ENCODE data around the gene RCCD1.

RCCD1 gene

DNA sequence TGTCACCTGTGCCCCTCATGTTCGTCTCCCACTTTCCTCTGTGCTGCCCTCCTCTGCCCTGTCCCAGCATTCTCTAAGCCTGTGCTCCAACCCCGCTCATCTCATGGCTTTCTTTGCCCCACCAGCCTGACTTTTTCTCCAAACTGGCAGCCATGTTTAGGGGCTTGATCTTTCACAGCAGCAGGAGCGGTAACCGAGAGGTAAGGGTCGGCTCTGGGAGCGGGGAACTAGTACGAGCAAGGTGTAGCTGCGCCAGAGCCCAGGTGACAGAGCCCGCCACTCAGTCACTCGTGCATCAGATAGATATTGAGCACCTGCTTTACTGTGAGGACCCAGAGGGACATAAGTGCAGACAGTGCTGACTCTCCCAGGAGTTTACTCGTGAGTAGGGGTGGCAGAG is 38.2 kb upstream of the RCCD1 start:
- no peaks in the 10 kb centered on the region for H3K9me3 ChIP-seq (ENCODE audit: insufficient read depth, low read depth, low read length)
- H4K20me1 ChIP-seq (ENCODE audit: insufficient read depth, low read length, poor library complexity, severe bottlenecking), result no peaks in the 10 kb centered on the region
- TF ChIP-seq, protein P1, sequence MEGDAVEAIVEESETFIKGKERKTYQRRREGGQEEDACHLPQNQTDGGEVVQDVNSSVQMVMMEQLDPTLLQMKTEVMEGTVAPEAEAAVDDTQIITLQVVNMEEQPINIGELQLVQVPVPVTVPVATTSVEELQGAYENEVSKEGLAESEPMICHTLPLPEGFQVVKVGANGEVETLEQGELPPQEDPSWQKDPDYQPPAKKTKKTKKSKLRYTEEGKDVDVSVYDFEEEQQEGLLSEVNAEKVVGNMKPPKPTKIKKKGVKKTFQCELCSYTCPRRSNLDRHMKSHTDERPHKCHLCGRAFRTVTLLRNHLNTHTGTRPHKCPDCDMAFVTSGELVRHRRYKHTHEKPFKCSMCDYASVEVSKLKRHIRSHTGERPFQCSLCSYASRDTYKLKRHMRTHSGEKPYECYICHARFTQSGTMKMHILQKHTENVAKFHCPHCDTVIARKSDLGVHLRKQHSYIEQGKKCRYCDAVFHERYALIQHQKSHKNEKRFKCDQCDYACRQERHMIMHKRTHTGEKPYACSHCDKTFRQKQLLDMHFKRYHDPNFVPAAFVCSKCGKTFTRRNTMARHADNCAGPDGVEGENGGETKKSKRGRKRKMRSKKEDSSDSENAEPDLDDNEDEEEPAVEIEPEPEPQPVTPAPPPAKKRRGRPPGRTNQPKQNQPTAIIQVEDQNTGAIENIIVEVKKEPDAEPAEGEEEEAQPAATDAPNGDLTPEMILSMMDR (conservative IDR thresholded peaks at IDR 0.05; ENCODE audit: low read length), result no peak
- no peak for TF ChIP-seq EZH2phosphoT487 (IDR thresholded peaks at IDR 0.05; ENCODE audit: borderline replicate concordance)
- H3K4me3 ChIP-seq (ENCODE audit: low read length, poor library complexity, severe bottlenecking), result no peak overlapping the region
- H3K36me3 ChIP-seq (ENCODE audit: insufficient read depth, low read length), result peaks cover 18% of the 10 kb centered on the region; the same call in 1 of the 2 replicates
- H3K79me2 ChIP-seq (ENCODE audit: insufficient read depth, low read length), result no peaks in the 10 kb centered on the region
- no peak overlapping the region for H2AFZ ChIP-seq (ENCODE audit: low read length)
- H3K27me3 ChIP-seq (ENCODE audit: insufficient read depth, low read length, poor library complexity, severe bottlenecking), result no peaks in the 10 kb centered on the region
- no peak overlapping the region for H3K4me2 ChIP-seq (ENCODE audit: low read depth, low read length, poor library complexity, severe bottlenecking)
- H3F3A ChIP-seq (ENCODE audit: low read depth), result no peaks in the 10 kb centered on the region
- H3K4me1 ChIP-seq (ENCODE audit: insufficient read depth, low read length, poor library complexity, severe bottlenecking), result no peaks in the 10 kb centered on the region
- no peaks in the 10 kb centered on the region for H3K9me2 ChIP-seq (replicated peaks; ENCODE audit: low read depth, low read length)
- H3K9ac ChIP-seq (ENCODE audit: low read depth, low read length, poor library complexity, severe bottlenecking), result no peak overlapping the region

DNA sequence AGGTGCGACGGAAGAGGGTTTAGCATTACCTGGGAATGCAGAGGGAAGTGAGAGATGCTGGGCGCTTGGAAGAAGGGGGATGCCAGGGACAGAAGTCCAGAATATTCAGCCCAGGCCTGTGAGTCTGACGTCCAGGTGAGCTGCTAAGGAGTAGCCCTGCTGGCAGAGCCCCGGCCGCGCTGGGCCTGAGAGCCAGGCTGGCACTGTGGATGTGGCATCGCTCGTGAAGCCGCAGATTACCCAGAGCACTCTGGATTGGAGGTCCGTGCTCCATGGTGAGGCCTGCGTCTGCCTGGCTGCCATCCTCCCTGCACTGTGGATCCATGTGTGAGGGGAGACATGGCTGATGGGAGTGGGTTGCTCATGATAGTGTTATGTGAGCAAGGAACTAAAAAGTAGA is 37.1 kb upstream of the RCCD1 start:
- Histone ChIP-seq H3K9me2 (replicated peaks; ENCODE audit: low read depth, low read length) (no peaks in the 10 kb centered on the region), H2AFZ (ENCODE audit: low read length) (no peak overlapping the region), H4K20me1 (ENCODE audit: insufficient read depth, low read length, poor library complexity, severe bottlenecking) (no peaks in the 10 kb centered on the region), H3K79me2 (ENCODE audit: insufficient read depth, low read length) (no peaks in the 10 kb centered on the region), H3K36me3 (ENCODE audit: insufficient read depth, low read length) (peaks cover 17% of the 10 kb centered on the region; the same call in 1 of the 2 replicates), H3K9me3 (ENCODE audit: insufficient read depth, low read depth, low read length) (no peaks in the 10 kb centered on the region), H3K4me3 (ENCODE audit: low read length, poor library complexity, severe bottlenecking) (no peak overlapping the region), H3K4me2 (ENCODE audit: low read depth, low read length, poor library complexity, severe bottlenecking) (no peak overlapping the region), H3F3A (ENCODE audit: low read depth) (no peaks in the 10 kb centered on the region), H3K9ac (ENCODE audit: low read depth, low read length, poor library complexity, severe bottlenecking) (no peak overlapping the region), H3K4me1 (ENCODE audit: insufficient read depth, low read length, poor library complexity, severe bottlenecking) (no peaks in the 10 kb centered on the region), H3K27me3 (ENCODE audit: insufficient read depth, low read length, poor library complexity, severe bottlenecking) (no peaks in the 10 kb centered on the region)
- TF ChIP-seq, protein P1 (conservative IDR thresholded peaks at IDR 0.05; ENCODE audit: low read length), result no peak
- TF ChIP-seq EZH2phosphoT487 (IDR thresholded peaks at IDR 0.05; ENCODE audit: borderline replicate concordance), result no peak

DNA sequence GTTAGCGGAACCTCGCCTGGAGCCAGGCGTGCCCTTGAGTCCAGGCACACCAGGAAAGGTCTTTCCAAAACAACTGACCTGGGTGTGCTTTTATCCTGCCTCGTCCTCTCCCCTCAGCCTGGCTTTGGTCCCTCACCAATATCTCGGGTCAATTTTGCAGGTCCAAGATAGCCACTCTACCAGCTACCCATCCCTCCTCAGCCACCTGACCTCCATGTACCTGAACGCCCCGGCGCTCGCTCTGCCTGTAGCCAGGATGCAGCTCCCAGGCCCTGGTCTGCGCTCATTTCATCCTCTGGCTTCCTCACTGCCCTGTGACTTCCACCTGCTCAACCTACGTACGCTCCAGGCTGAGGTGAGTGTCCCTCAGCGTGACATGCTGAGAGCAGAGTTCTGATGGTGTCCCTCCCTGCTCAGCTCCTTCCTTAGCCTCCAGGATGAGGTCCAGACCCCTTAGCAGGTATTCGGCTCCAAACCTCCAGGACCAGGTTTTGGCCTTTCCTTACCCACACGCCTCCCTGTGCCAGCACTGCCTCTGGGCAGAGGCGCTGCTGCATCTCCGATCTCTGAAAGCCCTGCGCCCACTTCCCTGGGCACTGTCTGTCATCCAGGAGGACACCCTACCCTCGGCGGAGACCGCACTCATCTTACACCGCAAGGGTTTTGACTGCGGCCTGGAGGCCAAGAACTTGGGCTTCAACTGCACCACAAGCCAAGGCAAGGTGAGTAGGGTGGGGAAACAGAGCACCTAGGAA is 36.5 kb upstream of the RCCD1 start:
- H3F3A ChIP-seq (ENCODE audit: low read depth), result no peaks in the 10 kb centered on the region
- H3K4me2 ChIP-seq (ENCODE audit: low read depth, low read length, poor library complexity, severe bottlenecking), result no peak overlapping the region
- H3K27me3 ChIP-seq (ENCODE audit: insufficient read depth, low read length, poor library complexity, severe bottlenecking), result no peaks in the 10 kb centered on the region
- H2AFZ ChIP-seq (ENCODE audit: low read length), result no peak overlapping the region
- H3K9me3 ChIP-seq (ENCODE audit: insufficient read depth, low read depth, low read length), result no peaks in the 10 kb centered on the region
- H3K4me3 ChIP-seq (ENCODE audit: low read length, poor library complexity, severe bottlenecking), result no peak overlapping the region
- TF ChIP-seq, protein P1 (conservative IDR thresholded peaks at IDR 0.05; ENCODE audit: low read length), result no peak
- TF ChIP-seq EZH2phosphoT487 (IDR thresholded peaks at IDR 0.05; ENCODE audit: borderline replicate concordance), result no peak
- peaks cover 12% of the 10 kb centered on the region; the same call in 1 of the 2 replicates for H3K36me3 ChIP-seq (ENCODE audit: insufficient read depth, low read length)
- H3K79me2 ChIP-seq (ENCODE audit: insufficient read depth, low read length), result no peaks in the 10 kb centered on the region
- H3K9ac ChIP-seq (ENCODE audit: low read depth, low read length, poor library complexity, severe bottlenecking), result no peak overlapping the region
- H4K20me1 ChIP-seq (ENCODE audit: insufficient read depth, low read length, poor library complexity, severe bottlenecking), result no peaks in the 10 kb centered on the region
- H3K4me1 ChIP-seq (ENCODE audit: insufficient read depth, low read length, poor library complexity, severe bottlenecking), result no peaks in the 10 kb centered on the region
- H3K9me2 ChIP-seq (replicated peaks; ENCODE audit: low read depth, low read length), result no peaks in the 10 kb centered on the region

Measured in Loucy (cell line).